SHP77 treated with DMSO at 0.1 percent for 48 hours (cell line): ENCODE measurements around the gene BRD9.
A peak's percentile ranks its signal among the peaks of the same experiment; 100 is the strongest.
"Not testable (repeated sequence)": the region's sequence is repeated elsewhere in the genome, so short reads cannot be mapped to it uniquely, and the experiment has no call there.

Source experiments
- DNase-seq: peaks from one replicate; lab custom pipeline; 2025; lab: John Stamatoyannopoulos, UW

BRD9 gene

GRCh38 chr5:892394-893136, at the start of gene BRD9, which contains the start of gene TRIP13:
BRD9 (minus strand) TSS chr5:892801; CDS start chr5:892657, 144 bp downstream.
TRIP13 (plus strand) TSS chr5:892884; CDS start chr5:892999, 115 bp downstream.
- peak; percentile 29 for DNase-seq

GRCh38 chr5:940741-941140, 48.1 kb upstream of the BRD9 start:
- DNase-seq = not testable (repeated sequence)

GRCh38 chr5:939368-939767, 46.8 kb upstream of the BRD9 start:
- no peak for DNase-seq

GRCh38 chr5:937151-937924, 44.7 kb upstream of the BRD9 start:
- DNase-seq = no peak

- DNase-seq = no peak
These were observed 43.8 kb upstream of the BRD9 start for GRCh38 chr5:936149-937144.

GRCh38 chr5:935510-936084, 43.0 kb upstream of the BRD9 start:
- DNase-seq = no peak

GRCh38 chr5:934381-934967, 41.9 kb upstream of the BRD9 start:
- DNase-seq = not testable (repeated sequence)

GRCh38 chr5:933951-934350, 41.4 kb upstream of the BRD9 start:
- not testable (repeated sequence) for DNase-seq

- no peak for DNase-seq
These were observed 40.8 kb upstream of the BRD9 start for GRCh38 chr5:933251-933861.

GRCh38 chr5:932628-933250, 40.1 kb upstream of the BRD9 start:
- DNase-seq = no peak

- no peak for DNase-seq
These were observed 39.6 kb upstream of the BRD9 start for GRCh38 chr5:932151-932627.

- DNase-seq = no peak
These were observed 39.1 kb upstream of the BRD9 start for GRCh38 chr5:931570-932145.

- DNase-seq = no peak
These were observed 38.3 kb upstream of the BRD9 start for GRCh38 chr5:930866-931265.

GRCh38 chr5:929596-929995, 37.0 kb upstream of the BRD9 start:
- no peak for DNase-seq

- DNase-seq = not testable (repeated sequence)
These were observed 36.6 kb upstream of the BRD9 start for GRCh38 chr5:929182-929581.

- no peak for DNase-seq
These were observed 34.8 kb upstream of the BRD9 start for GRCh38 chr5:927172-928015.

GRCh38 chr5:926417-927171, 34.0 kb upstream of the BRD9 start:
- DNase-seq = no peak

GRCh38 chr5:923281-923873, 30.8 kb upstream of the BRD9 start:
- peak; percentile 20 for DNase-seq
